VCaP (cell line): ENCODE data around the gene DNAAF2.
A peak's percentile ranks its signal among the peaks of the same experiment; 100 is the strongest.
"Not testable (repeated sequence)": the region's sequence is repeated elsewhere in the genome, so short reads cannot be mapped to it uniquely, and the experiment has no call there.

Experiments
- H3K27ac ChIP-seq: fragments of 450-650 bp; 2 replicates; pipeline ENCODE4 v1.5.1; 2017
- CTCF ChIP-seq: fragments of 450-650 bp; conservative IDR thresholded peaks from 2 replicates; pipeline ENCODE4 v1.5.1; 2017; ENCODE audit warnings: mild to moderate bottlenecking, moderate library complexity

The DNAAF2 gene, protein sequence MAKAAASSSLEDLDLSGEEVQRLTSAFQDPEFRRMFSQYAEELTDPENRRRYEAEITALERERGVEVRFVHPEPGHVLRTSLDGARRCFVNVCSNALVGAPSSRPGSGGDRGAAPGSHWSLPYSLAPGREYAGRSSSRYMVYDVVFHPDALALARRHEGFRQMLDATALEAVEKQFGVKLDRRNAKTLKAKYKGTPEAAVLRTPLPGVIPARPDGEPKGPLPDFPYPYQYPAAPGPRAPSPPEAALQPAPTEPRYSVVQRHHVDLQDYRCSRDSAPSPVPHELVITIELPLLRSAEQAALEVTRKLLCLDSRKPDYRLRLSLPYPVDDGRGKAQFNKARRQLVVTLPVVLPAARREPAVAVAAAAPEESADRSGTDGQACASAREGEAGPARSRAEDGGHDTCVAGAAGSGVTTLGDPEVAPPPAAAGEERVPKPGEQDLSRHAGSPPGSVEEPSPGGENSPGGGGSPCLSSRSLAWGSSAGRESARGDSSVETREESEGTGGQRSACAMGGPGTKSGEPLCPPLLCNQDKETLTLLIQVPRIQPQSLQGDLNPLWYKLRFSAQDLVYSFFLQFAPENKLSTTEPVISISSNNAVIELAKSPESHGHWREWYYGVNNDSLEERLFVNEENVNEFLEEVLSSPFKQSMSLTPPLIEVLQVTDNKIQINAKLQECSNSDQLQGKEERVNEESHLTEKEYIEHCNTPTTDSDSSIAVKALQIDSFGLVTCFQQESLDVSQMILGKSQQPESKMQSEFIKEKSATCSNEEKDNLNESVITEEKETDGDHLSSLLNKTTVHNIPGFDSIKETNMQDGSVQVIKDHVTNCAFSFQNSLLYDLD

DNA sequence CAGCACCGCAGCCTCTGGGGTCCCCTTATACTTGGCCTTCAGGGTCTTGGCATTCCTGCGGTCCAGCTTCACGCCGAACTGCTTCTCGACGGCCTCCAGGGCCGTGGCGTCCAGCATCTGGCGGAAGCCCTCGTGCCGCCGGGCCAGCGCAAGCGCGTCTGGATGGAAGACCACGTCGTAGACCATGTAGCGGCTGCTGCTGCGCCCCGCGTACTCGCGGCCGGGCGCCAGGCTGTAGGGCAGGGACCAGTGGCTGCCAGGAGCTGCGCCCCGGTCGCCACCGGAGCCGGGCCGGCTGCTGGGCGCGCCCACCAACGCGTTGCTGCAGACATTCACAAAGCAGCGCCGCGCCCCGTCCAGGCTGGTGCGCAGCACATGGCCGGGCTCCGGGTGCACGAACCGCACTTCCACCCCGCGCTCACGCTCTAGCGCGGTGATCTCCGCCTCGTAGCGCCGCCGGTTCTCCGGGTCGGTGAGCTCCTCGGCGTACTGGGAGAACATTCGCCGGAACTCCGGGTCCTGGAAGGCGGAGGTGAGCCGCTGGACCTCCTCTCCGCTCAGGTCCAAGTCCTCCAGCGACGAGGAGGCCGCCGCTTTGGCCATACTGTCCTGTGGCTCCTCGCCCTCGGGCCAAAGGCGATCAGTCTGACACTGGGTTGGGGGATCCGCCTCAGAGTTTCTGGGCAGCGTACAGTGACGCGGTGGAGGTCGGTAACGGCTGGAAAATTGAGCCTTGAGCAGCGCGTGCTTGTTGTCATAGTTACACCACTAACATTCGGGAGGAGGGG lies at the start of gene DNAAF2:
Gene DNAAF2 (minus strand): TSS at position 698 of the 788 bp plus-strand sequence. CDS start 95 bp downstream, at position 603.
- peak; percentile 8 for TF ChIP-seq CTCF
- H3K27ac ChIP-seq = peak within 1 kb of the TSS; percentile 95

DNA sequence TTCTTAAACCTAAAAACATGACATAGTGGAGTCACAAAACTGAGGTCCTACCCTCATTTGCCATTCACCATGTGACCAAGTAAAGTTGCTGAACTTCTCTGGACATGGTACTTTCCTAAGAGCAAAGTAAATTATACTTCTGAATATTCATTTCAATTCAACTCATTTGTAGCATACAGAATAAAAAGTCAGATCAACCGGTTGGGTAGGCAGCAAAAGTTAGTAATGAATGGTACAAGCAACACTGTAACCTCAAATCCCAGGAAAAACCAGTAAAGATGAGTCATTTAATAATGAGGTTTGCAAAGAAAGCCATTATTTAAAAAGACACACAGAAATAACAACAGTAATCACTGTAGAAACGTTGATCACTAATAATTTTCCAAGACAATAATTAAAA lies 44.2 kb upstream of the DNAAF2 start:
- TF ChIP-seq CTCF = no peak

DNA sequence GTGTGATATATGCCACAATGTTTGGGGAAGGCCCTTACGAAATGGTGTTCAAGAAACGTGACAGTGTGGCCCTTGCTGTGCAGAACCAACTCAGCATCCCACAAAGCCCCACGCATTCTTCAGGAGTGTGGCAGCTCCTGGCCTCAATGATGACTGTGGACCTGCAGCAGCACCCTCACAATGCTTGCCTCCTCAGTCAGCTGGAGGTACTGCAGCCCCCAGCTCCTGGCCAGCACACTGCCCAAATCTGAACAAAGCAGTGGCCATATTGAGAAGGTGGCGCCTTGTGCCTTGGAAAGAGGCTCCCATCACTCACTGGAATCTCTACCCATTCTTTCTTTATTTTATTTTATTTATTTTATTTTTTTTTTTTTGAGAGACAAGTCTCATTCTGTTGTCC lies 42.6 kb upstream of the DNAAF2 start:
- TF ChIP-seq CTCF = no peak

More for the DNA sequence above, 44.2 kb upstream of the DNAAF2 start:
- no peak overlapping the region for H3K27ac ChIP-seq

GRCh38 chr14:49673586-49673985 lies 38.5 kb upstream of the DNAAF2 start:
- TF ChIP-seq CTCF = no peak
- H3K27ac ChIP-seq = no peak overlapping the region

More for the DNA sequence above, 42.6 kb upstream of the DNAAF2 start:
- no peak overlapping the region for H3K27ac ChIP-seq

DNA sequence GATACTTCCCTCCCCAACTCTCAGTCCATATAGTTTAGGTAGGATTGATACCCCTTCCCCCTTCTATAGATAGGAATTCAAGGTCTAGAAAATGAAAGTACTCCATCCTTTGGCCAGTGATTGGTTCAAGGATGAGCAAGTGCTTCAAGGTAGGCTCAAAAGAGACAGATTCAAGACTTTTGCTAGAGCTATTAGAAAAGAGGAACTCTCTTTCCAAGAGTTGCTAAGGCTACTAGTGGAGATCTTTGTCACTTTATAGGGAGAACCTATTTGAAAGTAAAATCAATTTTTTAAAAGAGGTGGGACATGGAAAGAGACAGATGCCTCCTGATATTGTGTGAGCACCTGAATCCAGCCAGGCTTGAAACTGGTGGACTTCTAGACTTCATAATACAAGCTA lies 35.4 kb upstream of the DNAAF2 start:
- no peak overlapping the region for H3K27ac ChIP-seq
- no peak for TF ChIP-seq CTCF

- H3K27ac ChIP-seq = no peak overlapping the region
- no peak for TF ChIP-seq CTCF
Observed at GRCh38 chr14:49659526-49660455, 24.7 kb upstream of the DNAAF2 start.

- H3K27ac ChIP-seq = not testable (repeated sequence)
Observed at GRCh38 chr14:49657500-49657899, 22.5 kb upstream of the DNAAF2 start.
